Psoas muscle (tissue), 8 donors: ENCODE data around the gene UBE2E2. TPM values are rescaled to one million over a fixed set of nuclear protein-coding genes. Genes with fewer than 3 reads are reported as not detected.
A peak's percentile ranks its signal among the peaks of the same experiment; 100 is the strongest.

Experiments
- ATAC-seq, 4 donors: fragments of 200-7000 bp; cut with Tn5 transposase; one replicate each; pipeline ENCODE4 v1.9.1; 2020; ENCODE audit warnings: moderate library complexity in 3 of 4, mild to moderate bottlenecking in 2 of 4
- DNase-seq, 2 donors: peaks; one replicate each; pipeline ENCODE4 v3.0.0-alpha.2; 2020
- H3K27ac ChIP-seq: fragments of 200-600 bp; one replicate; pipeline ENCODE4 v1.8.0; 2022
- H3K27me3 ChIP-seq, 3 donors: fragments of 200-600 bp in 1 of 3; one replicate each; pipeline versions ENCODE4 v1.6.1 to v1.8.0; 2013 to 2022; ENCODE audit warnings: low read length in 2 of 3, mild to moderate bottlenecking in 2 of 3, moderate library complexity in 1 of 3; ENCODE audit not compliant: insufficient read depth in 3 of 3
- H3K36me3 ChIP-seq, 2 donors: fragments of 200-600 bp in 1 of 2; one replicate each; pipeline versions ENCODE4 v1.6.1 to v1.8.0; 2013 to 2022; ENCODE audit warnings: low read depth in 1 of 2, mild to moderate bottlenecking in 1 of 2, moderate library complexity in 1 of 2; ENCODE audit not compliant: insufficient read depth in 1 of 2
- H3K4me1 ChIP-seq: fragments of 200-600 bp; one replicate; pipeline ENCODE4 v1.8.0; 2022
- H3K4me3 ChIP-seq: fragments of 200-600 bp; one replicate; pipeline ENCODE4 v1.8.0; 2022; ENCODE audit warnings: mild to moderate bottlenecking
- H3K9me3 ChIP-seq: fragments of 200-600 bp; one replicate; pipeline ENCODE4 v1.8.0; 2022
- WGBS, 3 donors: extraction: QIAGEN DNeasy Blood & Tissue Kit; methylation state at CpG; one replicate each; pipeline versions ENCODE4 v1.1.6 to v1.1.7; 2013; 5-methylcytosine and 5-hydroxymethylcytosine counted together
- intact Hi-C, 2 donors: fragments of 100-400 bp; cut with DNase I; formaldehyde crosslinking; loops; one replicate each; pipeline versions ENCODE4 v1.11.0 to v1.14.2; 2022
- polyA plus RNA-seq, 3 donors: library from polyadenylated mRNA; stranded (reverse); fragments of 200-250 nt; gene quantifications; one replicate each; pipeline ENCODE4 v1.2.3, GENCODE V29; 2013
- total RNA-seq, 4 donors: library from RNA; stranded (reverse); fragmentation: NEBNext Ultra II Directional in 2 of 4; extraction: Animal tissue kit (Norgen Biotek cat#: 25700) in 2 of 4; gene quantifications; one replicate each; pipeline versions ENCODE4 v1.2.1 to v1.2.4, GENCODE V29; 2021 to 2023
- TF ChIP-seq, protein P1 (sequence below): fragments of 200-600 bp; IDR thresholded peaks from one replicate; pipeline ENCODE4 v1.8.0; 2022; ENCODE audit warnings: antibody characterized with exemption
- donor health status: healthy with polysubstance abuse.
- donor health status: DM: no; HTN: no; CAD: no; lungs with moderate emphysema.
- donor health status: Bipolar disorder and iron deficiency.
- donor health status: healthy.
- donor health status: DM: yes; HTN: yes; CAD: no.
- donor health status: DM: no; HTN: no; CAD: no.
- donor health status: DM: no; HTN: no; CAD: no.
- donor health status: DM: yes; HTN: yes; CAD: no.

Gene UBE2E2
- total and polyA plus RNA-seq, 7 donors = 12.9 to 38.2 (median 34.0) TPM

DNA sequence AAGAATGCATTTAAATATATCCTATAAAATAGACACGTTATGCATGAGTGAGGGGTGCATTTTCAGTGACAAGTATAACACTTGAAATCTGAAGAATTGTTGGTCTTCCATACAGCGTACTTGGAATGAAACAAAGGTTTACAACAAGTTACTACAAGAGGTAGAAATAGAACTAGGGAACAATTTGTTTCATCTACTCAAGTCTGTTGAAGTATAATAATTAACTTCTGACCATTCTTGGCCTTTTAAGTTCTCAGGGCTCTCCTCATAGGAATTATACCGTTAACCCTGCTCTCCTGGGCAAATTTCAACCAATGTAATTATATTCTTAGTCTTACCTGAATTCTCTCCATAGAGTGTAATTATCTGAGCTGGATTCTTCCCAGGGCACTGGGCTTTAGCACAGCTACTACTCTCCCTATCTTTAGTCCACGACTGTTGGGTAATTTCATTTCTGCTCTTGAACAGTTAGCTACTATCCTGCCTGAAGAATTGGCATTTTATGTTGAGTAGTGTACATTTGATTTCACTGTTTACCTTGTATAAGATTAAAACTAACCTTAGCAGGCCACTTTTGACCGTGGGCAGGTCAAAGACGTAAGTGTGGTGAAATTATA, 100.6 kb downstream of the UBE2E2 start:
- TF ChIP-seq, protein P1, sequence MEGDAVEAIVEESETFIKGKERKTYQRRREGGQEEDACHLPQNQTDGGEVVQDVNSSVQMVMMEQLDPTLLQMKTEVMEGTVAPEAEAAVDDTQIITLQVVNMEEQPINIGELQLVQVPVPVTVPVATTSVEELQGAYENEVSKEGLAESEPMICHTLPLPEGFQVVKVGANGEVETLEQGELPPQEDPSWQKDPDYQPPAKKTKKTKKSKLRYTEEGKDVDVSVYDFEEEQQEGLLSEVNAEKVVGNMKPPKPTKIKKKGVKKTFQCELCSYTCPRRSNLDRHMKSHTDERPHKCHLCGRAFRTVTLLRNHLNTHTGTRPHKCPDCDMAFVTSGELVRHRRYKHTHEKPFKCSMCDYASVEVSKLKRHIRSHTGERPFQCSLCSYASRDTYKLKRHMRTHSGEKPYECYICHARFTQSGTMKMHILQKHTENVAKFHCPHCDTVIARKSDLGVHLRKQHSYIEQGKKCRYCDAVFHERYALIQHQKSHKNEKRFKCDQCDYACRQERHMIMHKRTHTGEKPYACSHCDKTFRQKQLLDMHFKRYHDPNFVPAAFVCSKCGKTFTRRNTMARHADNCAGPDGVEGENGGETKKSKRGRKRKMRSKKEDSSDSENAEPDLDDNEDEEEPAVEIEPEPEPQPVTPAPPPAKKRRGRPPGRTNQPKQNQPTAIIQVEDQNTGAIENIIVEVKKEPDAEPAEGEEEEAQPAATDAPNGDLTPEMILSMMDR = no peak
- Histone ChIP-seq H3K27me3 (no peaks in the 10 kb centered on the region), H3K27ac (peak overlapping the region; percentile 8), H3K36me3 (no peaks in the 10 kb centered on the region), H3K9me3 (no peaks in the 10 kb centered on the region), H3K4me3 (peak overlapping the region; percentile 21), H3K4me1 (peaks cover 36% of the 10 kb centered on the region)
- WGBS, 3 donors = 46 to 62% (median 52%) methylated on average over 6 of the region's 6 CpGs
- DNase-seq = no peak
- peak; percentile 52 to 89 (median 77) for ATAC-seq
- intact Hi-C loops = no loop called here

GRCh38 chr3:23304424-23304823, 101.3 kb downstream of the UBE2E2 start:
- no peaks in the 10 kb centered on the region for H3K9me3 ChIP-seq
- no peaks in the 10 kb centered on the region for H3K27me3 ChIP-seq
- peaks cover 36% of the 10 kb centered on the region for H3K4me1 ChIP-seq
- peak overlapping the region; percentile 21 for H3K4me3 ChIP-seq
- intact Hi-C loops = no loop called here
- 49 to 53% (median 50%) methylated on average over 1 of the region's 1 CpG for WGBS, 3 donors
- DNase-seq (no peak), ATAC-seq (no peak)
- TF ChIP-seq, protein P1 = no peak
- H3K27ac ChIP-seq = peak overlapping the region; percentile 8
- no peaks in the 10 kb centered on the region for H3K36me3 ChIP-seq

DNA sequence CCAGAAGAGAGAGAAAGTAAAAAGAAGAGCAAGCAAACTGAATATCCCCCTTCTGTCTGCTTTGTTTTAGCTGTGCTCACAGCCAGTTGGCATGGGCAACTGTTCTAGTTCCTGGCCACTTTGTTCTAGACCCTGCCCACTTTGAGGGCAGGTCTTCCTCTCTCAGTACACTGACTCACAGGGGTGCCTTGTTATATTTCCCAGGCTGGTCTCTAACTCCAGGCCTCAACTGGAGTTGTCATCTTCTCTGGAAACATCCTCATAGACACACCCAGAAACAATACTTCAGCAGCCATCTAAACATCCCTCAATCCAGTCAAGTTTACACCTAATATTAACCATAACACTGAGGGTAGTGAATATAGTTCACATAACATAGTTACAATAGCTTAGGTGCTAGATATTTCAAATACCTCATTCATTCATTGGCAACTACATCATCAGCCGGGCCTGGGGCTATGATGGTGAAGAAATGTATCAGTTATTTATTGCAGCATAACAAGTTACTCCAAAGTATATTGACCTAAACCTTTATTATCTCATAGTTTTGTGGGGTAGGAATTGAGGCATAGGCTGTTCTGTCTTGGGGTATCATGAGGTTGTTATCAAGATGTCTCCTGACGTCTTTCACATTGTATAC, 106.0 kb downstream of the UBE2E2 start:
- H3K27ac ChIP-seq = no peak overlapping the region
- DNase-seq = no peak
- TF ChIP-seq, protein P1 = no peak
- H3K4me3 ChIP-seq = no peak overlapping the region
- WGBS, 3 donors = 83 to 91% (median 86%) methylated on average over 2 of the region's 2 CpGs
- H3K27me3 ChIP-seq = no peaks in the 10 kb centered on the region
- H3K36me3 ChIP-seq = no peaks in the 10 kb centered on the region
- ATAC-seq = no peak
- peaks cover 35% of the 10 kb centered on the region for H3K4me1 ChIP-seq
- H3K9me3 ChIP-seq = no peaks in the 10 kb centered on the region
- intact Hi-C loops = no loop called here

GRCh38 chr3:23312866-23313265, 109.7 kb downstream of the UBE2E2 start:
- intact Hi-C loops = loop anchor here in 1 of 2 donors (10.0 kb wide), 1 partner anchor 108 kb away; the partner anchor contains the start of gene UBE2E2
- Histone ChIP-seq H3K27ac (peak overlapping the region; percentile 73), H3K36me3 (no peaks in the 10 kb centered on the region), H3K4me3 (peak overlapping the region; percentile 19), H3K4me1 (peaks cover 39% of the 10 kb centered on the region), H3K9me3 (no peaks in the 10 kb centered on the region), H3K27me3 (no peaks in the 10 kb centered on the region)
- WGBS, 3 donors = 24 to 32% (median 32%) methylated on average over 3 of the region's 3 CpGs
- DNase-seq (no peak), ATAC-seq (peak; percentile 88 to 96 (median 91))
- TF ChIP-seq, protein P1 = no peak
